Activated T-helper 17 cell treated with anti-CD3 and anti-CD28 coated beads, Interleukin-2, amount 50 U/mL, for 72 hours (primary cell): Measurements from ENCODE around the gene FANCI. TPM values are rescaled to one million over a fixed set of nuclear protein-coding genes. Genes with fewer than 3 reads are reported as not detected.

Source experiments
- ATAC-seq: fragments of 150-1000 bp; cut with Tn5 transposase; replicated peaks from 2 replicates; pipeline ENCODE4 v1.10.0; 2021; ENCODE audit warnings: mild to moderate bottlenecking, moderate library complexity
- H3K27ac Mint-ChIP-seq: one replicate; pipeline ENCODE4 v1.8.0; 2022; ENCODE audit warnings: mixed read lengths
- H3K27me3 Mint-ChIP-seq: one replicate; pipeline ENCODE4 v1.8.0; 2022; ENCODE audit warnings: mixed read lengths
- H3K36me3 Mint-ChIP-seq: one replicate; pipeline ENCODE4 v1.8.0; 2022; ENCODE audit warnings: low read depth, mild to moderate bottlenecking, mixed read lengths
- H3K4me1 Mint-ChIP-seq: one replicate; pipeline ENCODE4 v1.8.0; 2022; ENCODE audit warnings: mixed read lengths
- H3K4me3 Mint-ChIP-seq: one replicate; pipeline ENCODE4 v1.8.0; 2022; ENCODE audit warnings: mild to moderate bottlenecking, mixed read lengths
- H3K9me3 Mint-ChIP-seq: one replicate; pipeline ENCODE4 v1.8.0; 2022; ENCODE audit warnings: mixed read lengths
- total RNA-seq, 2 donors: library from RNA; stranded (reverse); gene quantifications; one replicate each; pipeline ENCODE4 v1.2.3, GENCODE V29; 2022

The FANCI gene
- total RNA-seq, 2 donors from 2014 or later, result 210 to 232 TPM

- no peaks in the 10 kb centered on the region for H3K36me3 Mint-ChIP-seq
- peaks cover 64% of the 10 kb centered on the region for H3K27me3 Mint-ChIP-seq
- no peak overlapping the region for H3K27ac Mint-ChIP-seq
- no peak for ATAC-seq
- no peaks in the 10 kb centered on the region for H3K4me1 Mint-ChIP-seq
- H3K4me3 Mint-ChIP-seq, result peak overlapping the region; percentile 41
- no peaks in the 10 kb centered on the region for H3K9me3 Mint-ChIP-seq
Measured at GRCh38 chr15:89362203-89363101, 118.7 kb downstream of the FANCI start.

- H3K27me3 Mint-ChIP-seq, result peaks cover 62% of the 10 kb centered on the region
- no peak overlapping the region for H3K4me3 Mint-ChIP-seq
- H3K4me1 Mint-ChIP-seq, result no peaks in the 10 kb centered on the region
- H3K27ac Mint-ChIP-seq, result no peak overlapping the region
- no peak for ATAC-seq
- no peaks in the 10 kb centered on the region for H3K9me3 Mint-ChIP-seq
- H3K36me3 Mint-ChIP-seq, result no peaks in the 10 kb centered on the region
Measured at GRCh38 chr15:89363133-89363532, 119.4 kb downstream of the FANCI start.

DNA sequence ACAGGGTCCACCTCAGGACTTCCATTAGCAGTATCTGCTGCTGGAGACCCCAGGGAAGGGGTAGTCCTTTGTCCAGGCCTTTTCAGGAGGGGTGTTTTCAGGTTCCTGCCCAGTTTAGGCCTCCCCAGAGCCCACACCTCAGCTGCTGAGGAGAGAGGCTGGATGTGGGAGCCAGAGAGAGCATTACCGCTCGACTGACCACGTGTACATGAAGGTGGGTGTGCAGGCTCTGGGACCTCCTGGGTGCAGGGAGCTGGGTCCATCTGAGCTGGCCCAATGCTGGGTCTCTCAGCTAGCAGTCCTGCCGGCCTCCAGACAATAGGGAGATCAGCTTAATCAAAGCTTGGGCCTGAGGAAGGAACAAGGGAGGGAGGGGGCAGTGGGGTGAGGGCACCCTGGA lies 120.0 kb downstream of the FANCI start:
- Mint-ChIP-seq H3K27ac (no peak overlapping the region), H3K4me1 (no peaks in the 10 kb centered on the region), H3K4me3 (no peak overlapping the region), H3K27me3 (peaks cover 64% of the 10 kb centered on the region), H3K36me3 (no peaks in the 10 kb centered on the region), H3K9me3 (no peaks in the 10 kb centered on the region)
- no peak for ATAC-seq

GRCh38 chr15:89364341-89364740 lies 120.6 kb downstream of the FANCI start:
- Mint-ChIP-seq H3K27me3 (peaks cover 70% of the 10 kb centered on the region), H3K9me3 (no peaks in the 10 kb centered on the region), H3K36me3 (no peaks in the 10 kb centered on the region), H3K4me1 (no peaks in the 10 kb centered on the region), H3K4me3 (no peak overlapping the region), H3K27ac (no peak overlapping the region)
- ATAC-seq, result no peak

- Mint-ChIP-seq H3K27me3 (peaks cover 70% of the 10 kb centered on the region), H3K4me1 (no peaks in the 10 kb centered on the region), H3K4me3 (no peak overlapping the region), H3K36me3 (no peaks in the 10 kb centered on the region), H3K9me3 (no peaks in the 10 kb centered on the region), H3K27ac (no peak overlapping the region)
- no peak for ATAC-seq
Measured at GRCh38 chr15:89364741-89365450, 121.1 kb downstream of the FANCI start.

- no peak for ATAC-seq
- peaks cover 68% of the 10 kb centered on the region for H3K27me3 Mint-ChIP-seq
- no peaks in the 10 kb centered on the region for H3K4me1 Mint-ChIP-seq
- no peaks in the 10 kb centered on the region for H3K36me3 Mint-ChIP-seq
- H3K9me3 Mint-ChIP-seq, result no peaks in the 10 kb centered on the region
- H3K4me3 Mint-ChIP-seq, result no peak overlapping the region
- H3K27ac Mint-ChIP-seq, result no peak overlapping the region
Measured at GRCh38 chr15:89365462-89366065, 121.8 kb downstream of the FANCI start.

Other genes starting within 250 kb of the FANCI start
- gene ABHD2, start 155.5 kb upstream of the FANCI start, total RNA-seq, result 10 to 100 TPM; 40.1 to 47.7 TPM
- gene RLBP1, start 22.4 kb upstream of the FANCI start, total RNA-seq, result not detected
- 10 to 100 TPM; 76.9 to 89.7 TPM for gene POLG, start 90.8 kb downstream of the FANCI start, total RNA-seq